Ovary (tissue), 9 donors: ENCODE results near the gene IRF4. TPM values are rescaled to one million over a fixed set of nuclear protein-coding genes. Genes with fewer than 3 reads are reported as not detected.

Experiments used
- DNase-seq, 5 donors: peaks; one replicate each; pipeline ENCODE4 v3.0.0-alpha.2; 2019 to 2020
- H3K27ac ChIP-seq, 2 donors: fragments of 200-600 bp; one replicate each; pipeline versions ENCODE4 v1.5.1 to v1.8.0; 2019 to 2022
- H3K27me3 ChIP-seq: fragments of 200-600 bp; one replicate; pipeline ENCODE4 v1.8.0; 2022
- H3K36me3 ChIP-seq: fragments of 200-600 bp; sonication (generic); one replicate; pipeline ENCODE4 v1.5.1; 2019
- H3K4me1 ChIP-seq: one replicate; pipeline ENCODE4 v1.8.1; 2013; ENCODE audit warnings: mild to moderate bottlenecking, moderate library complexity; ENCODE audit not compliant: insufficient read depth
- H3K4me3 ChIP-seq: fragments of 200-600 bp; sonication (generic); one replicate; pipeline ENCODE4 v1.5.1; 2017
- H3K9me3 ChIP-seq, 2 donors: fragments of 200-600 bp in 1 of 2; sonication (generic) in 1 of 2; one replicate each; pipeline versions ENCODE4 v1.5.1 to v1.8.1; 2013 to 2019; ENCODE audit warnings: mild to moderate bottlenecking in 1 of 2, moderate library complexity in 1 of 2
- EP300 ChIP-seq: sonication (generic); formaldehyde crosslinking; IDR thresholded peaks from one replicate; pipeline ENCODE4 v1.6.1; 2017; ENCODE audit warnings: antibody characterized with exemption
- POLR2A ChIP-seq: fragments of 450-650 bp; IDR thresholded peaks from one replicate; pipeline ENCODE4 v1.6.1; 2017; ENCODE audit warnings: antibody characterized with exemption, mild to moderate bottlenecking, moderate library complexity
- WGBS, 3 donors: extraction: QIAGEN DNeasy Blood & Tissue Kit in 1 of 3; methylation state at CpG; one replicate each; pipeline versions ENCODE4 v1.1.5 to v1.1.7; 2013 to 2017; 5-methylcytosine and 5-hydroxymethylcytosine counted together
- intact Hi-C, 4 donors: fragments of 100-400 bp; cut with DNase I; formaldehyde crosslinking; loops; one replicate each; pipeline versions ENCODE4 v1.11.0 to v1.15.1; 2022 to 2023
- polyA plus RNA-seq, 2 donors: library from polyadenylated mRNA; stranded (reverse); fragments of 200-250 nt in 1 of 2; fragments of 350-450 nt in 1 of 2; fragmentation: Illumina TruSeq in 1 of 2; extraction: RNeasy Lipid Tissue Mini Kit (QIAGEN cat#74804) in 1 of 2; gene quantifications; one replicate each; pipeline ENCODE4 v1.2.3, GENCODE V29; 2013 to 2014
- total RNA-seq, 7 donors: library from RNA; depleted of rRNA in 2 of 7; stranded (reverse); fragments of >200 nt in 2 of 7; fragmentation: NEBNext Ultra II Directional in 3 of 7; extraction: Animal tissue kit (Norgen Biotek cat#: 25700) in 3 of 7; gene quantifications; one replicate each; pipeline versions ENCODE4 v1.1.0 to v1.2.4, GENCODE V29; 2016 to 2023
- TF ChIP-seq, protein P1 (sequence below), 3 donors: fragments of 450-650 bp in 2 of 3; fragments of 200-600 bp in 1 of 3; IDR thresholded peaks; one replicate each; pipeline versions ENCODE4 v1.5.1 to v1.8.0; 2016 to 2022; ENCODE audit warnings: antibody characterized with exemption in 3 of 3, mild to moderate bottlenecking in 1 of 3
- donor health status: DM: no; HTN: no; CAD: no; lungs with moderate emphysema.
- donor health status: DM: no; HTN: no; CAD: no.
- donor health status: Bipolar disorder and iron deficiency.
- donor health status: DM: yes; HTN: yes; CAD: no.
- donor health status: DM: no; HTN: no; CAD: no.
- donor health status: DM: yes; HTN: yes; CAD: no.

IRF4 gene
- total and polyA plus RNA-seq, 9 donors, result 0.12 to 20.7 (median 1.0) TPM

DNA sequence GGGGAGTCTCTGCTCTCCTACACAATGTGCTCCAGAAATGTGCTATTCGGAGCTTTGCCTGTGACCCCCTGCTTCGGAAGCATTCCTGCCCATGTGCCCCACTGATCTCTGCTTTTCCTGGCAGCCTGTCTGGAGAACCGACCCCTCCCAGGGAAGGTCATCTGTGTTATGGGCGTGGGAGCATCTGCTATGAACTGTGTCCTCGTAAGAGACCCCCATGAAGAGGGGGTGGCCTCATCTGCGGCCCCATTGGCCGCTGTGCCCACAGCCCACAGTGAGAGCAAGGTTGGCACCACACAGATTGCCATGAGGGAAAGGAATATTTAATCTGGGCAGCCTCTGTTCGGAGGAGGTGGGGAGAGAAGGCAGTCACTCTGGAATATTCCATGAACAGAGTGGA, 32.7 kb upstream of the IRF4 start:
- TF ChIP-seq, protein P1, sequence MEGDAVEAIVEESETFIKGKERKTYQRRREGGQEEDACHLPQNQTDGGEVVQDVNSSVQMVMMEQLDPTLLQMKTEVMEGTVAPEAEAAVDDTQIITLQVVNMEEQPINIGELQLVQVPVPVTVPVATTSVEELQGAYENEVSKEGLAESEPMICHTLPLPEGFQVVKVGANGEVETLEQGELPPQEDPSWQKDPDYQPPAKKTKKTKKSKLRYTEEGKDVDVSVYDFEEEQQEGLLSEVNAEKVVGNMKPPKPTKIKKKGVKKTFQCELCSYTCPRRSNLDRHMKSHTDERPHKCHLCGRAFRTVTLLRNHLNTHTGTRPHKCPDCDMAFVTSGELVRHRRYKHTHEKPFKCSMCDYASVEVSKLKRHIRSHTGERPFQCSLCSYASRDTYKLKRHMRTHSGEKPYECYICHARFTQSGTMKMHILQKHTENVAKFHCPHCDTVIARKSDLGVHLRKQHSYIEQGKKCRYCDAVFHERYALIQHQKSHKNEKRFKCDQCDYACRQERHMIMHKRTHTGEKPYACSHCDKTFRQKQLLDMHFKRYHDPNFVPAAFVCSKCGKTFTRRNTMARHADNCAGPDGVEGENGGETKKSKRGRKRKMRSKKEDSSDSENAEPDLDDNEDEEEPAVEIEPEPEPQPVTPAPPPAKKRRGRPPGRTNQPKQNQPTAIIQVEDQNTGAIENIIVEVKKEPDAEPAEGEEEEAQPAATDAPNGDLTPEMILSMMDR (IDR thresholded peaks at IDR 0.05), result no peak
- TF ChIP-seq POLR2A, result no peak
- no peak for TF ChIP-seq EP300
- 72 to 84% (median 77%) methylated on average over 8 of the region's 8 CpGs for WGBS, 3 donors
- Histone ChIP-seq H3K9me3 (no peaks in the 10 kb centered on the region), H3K27ac (no peak overlapping the region), H3K27me3 (no peaks in the 10 kb centered on the region), H3K4me3 (no peak overlapping the region), H3K36me3 (no peaks in the 10 kb centered on the region), H3K4me1 (no peaks in the 10 kb centered on the region)
- peak in 1 of 5 donors; percentile 20 for DNase-seq
- intact Hi-C loops, result no loop called here

- no peaks in the 10 kb centered on the region for H3K27me3 ChIP-seq
- H3K9me3 ChIP-seq, result no peaks in the 10 kb centered on the region
- TF ChIP-seq EP300, result no peak
- no peak for TF ChIP-seq POLR2A
- TF ChIP-seq, protein P1 (IDR thresholded peaks at IDR 0.05), result no peak
- no peaks in the 10 kb centered on the region for H3K4me1 ChIP-seq
- no peak overlapping the region for H3K27ac ChIP-seq
- H3K4me3 ChIP-seq, result no peak overlapping the region
- intact Hi-C loops, result no loop called here
- H3K36me3 ChIP-seq, result no peaks in the 10 kb centered on the region
- peak in 1 of 5 donors; percentile 22 for DNase-seq
- WGBS, 3 donors, result 72 to 78% (median 73%) methylated on average over 20 of the region's 20 CpGs
Measured at GRCh38 chr6:359261-360035, 32.1 kb upstream of the IRF4 start.

GRCh38 chr6:360349-360748, 31.2 kb upstream of the IRF4 start:
- H3K4me3 ChIP-seq, result no peak overlapping the region
- no peak overlapping the region for H3K27ac ChIP-seq
- no peaks in the 10 kb centered on the region for H3K36me3 ChIP-seq
- no peaks in the 10 kb centered on the region for H3K9me3 ChIP-seq
- intact Hi-C loops, result no loop called here
- DNase-seq, result no peak
- no peaks in the 10 kb centered on the region for H3K27me3 ChIP-seq
- WGBS, 3 donors, result 85 to 89% (median 88%) methylated on average over 5 of the region's 5 CpGs
- TF ChIP-seq POLR2A, result no peak
- TF ChIP-seq EP300, result no peak
- TF ChIP-seq, protein P1 (IDR thresholded peaks at IDR 0.05), result no peak
- H3K4me1 ChIP-seq, result no peaks in the 10 kb centered on the region

GRCh38 chr6:360764-361373, 30.7 kb upstream of the IRF4 start:
- Histone ChIP-seq H3K4me3 (no peak overlapping the region), H3K36me3 (no peaks in the 10 kb centered on the region), H3K27me3 (no peaks in the 10 kb centered on the region), H3K4me1 (no peaks in the 10 kb centered on the region), H3K9me3 (no peaks in the 10 kb centered on the region), H3K27ac (no peak overlapping the region)
- TF ChIP-seq POLR2A (no peak), EP300 (no peak)
- TF ChIP-seq, protein P1 (IDR thresholded peaks at IDR 0.05), result no peak
- WGBS, 3 donors, result 55 to 65% (median 61%) methylated on average over 19 of the region's 19 CpGs
- intact Hi-C loops, result no loop called here
- DNase-seq, result no peak
